NCI-H2107 (cell line): ENCODE results near the gene MEN1.
"Not testable (repeated sequence)": the region's sequence is repeated elsewhere in the genome, so short reads cannot be mapped to it uniquely, and the experiment has no call there.

Experiments used
- DNase-seq: peaks from one replicate; lab custom pipeline; 2025; lab: John Stamatoyannopoulos, UW

Gene MEN1

DNA sequence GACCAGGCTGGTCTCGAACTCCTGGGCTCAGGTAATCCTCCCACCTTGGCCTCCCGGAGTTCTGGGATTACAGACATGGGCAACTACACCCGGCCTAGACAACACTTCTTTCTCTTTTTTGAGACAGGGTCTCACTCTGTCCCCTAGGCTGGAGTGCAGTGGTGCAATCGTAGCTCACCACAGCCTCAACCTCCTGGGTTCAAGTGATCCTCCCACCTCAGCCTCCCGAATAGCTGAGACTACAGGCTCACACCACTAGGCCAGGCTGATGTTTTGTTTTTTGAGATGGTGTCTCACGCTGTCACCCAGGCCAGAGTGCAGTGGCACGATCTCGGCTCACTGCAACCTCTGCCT is 35.4 kb upstream of the MEN1 start:
- not testable (repeated sequence) for DNase-seq

DNA sequence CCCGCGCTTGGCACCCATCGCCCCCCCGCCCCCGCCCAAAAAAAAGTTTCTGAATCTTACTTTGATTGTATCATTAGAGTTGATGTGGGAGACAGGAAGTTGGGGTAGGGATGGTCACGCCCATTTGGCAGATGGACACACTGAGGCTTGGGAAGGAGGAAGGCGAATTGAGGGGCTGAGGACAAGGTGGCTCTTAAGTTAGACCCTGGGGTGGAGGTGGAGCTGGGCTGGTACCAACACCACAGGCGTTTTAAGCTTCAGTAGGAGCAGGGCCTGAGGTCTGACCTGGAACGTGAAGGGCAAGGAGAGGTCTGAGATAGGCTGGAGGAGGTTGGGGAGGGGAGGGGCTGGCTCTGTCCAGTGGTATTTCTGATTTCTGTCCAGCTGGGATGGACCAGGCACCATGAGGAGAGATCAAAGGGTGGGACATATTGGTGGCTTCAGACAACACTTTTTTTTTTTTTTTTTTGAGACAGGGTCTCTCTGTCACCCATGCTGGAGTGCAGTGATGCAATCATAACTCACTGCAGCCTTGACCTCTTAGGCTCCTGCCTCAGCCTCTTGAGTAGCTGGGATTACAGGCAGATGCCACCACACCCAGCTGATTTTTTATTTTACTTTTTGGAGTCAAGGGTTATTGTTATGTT is 34.9 kb upstream of the MEN1 start:
- DNase-seq = no peak

- DNase-seq = peak; percentile 79
Measured at GRCh38 chr11:64844330-64845128, 34.2 kb upstream of the MEN1 start, which contains the start of gene CDC42BPG. TSS of gene CDC42BPG (minus strand) at chr11:64844653. CDS start at chr11:64844569, 84 bp downstream.

GRCh38 chr11:64843686-64844329 is 33.5 kb upstream of the MEN1 start:
- no peak for DNase-seq

DNA sequence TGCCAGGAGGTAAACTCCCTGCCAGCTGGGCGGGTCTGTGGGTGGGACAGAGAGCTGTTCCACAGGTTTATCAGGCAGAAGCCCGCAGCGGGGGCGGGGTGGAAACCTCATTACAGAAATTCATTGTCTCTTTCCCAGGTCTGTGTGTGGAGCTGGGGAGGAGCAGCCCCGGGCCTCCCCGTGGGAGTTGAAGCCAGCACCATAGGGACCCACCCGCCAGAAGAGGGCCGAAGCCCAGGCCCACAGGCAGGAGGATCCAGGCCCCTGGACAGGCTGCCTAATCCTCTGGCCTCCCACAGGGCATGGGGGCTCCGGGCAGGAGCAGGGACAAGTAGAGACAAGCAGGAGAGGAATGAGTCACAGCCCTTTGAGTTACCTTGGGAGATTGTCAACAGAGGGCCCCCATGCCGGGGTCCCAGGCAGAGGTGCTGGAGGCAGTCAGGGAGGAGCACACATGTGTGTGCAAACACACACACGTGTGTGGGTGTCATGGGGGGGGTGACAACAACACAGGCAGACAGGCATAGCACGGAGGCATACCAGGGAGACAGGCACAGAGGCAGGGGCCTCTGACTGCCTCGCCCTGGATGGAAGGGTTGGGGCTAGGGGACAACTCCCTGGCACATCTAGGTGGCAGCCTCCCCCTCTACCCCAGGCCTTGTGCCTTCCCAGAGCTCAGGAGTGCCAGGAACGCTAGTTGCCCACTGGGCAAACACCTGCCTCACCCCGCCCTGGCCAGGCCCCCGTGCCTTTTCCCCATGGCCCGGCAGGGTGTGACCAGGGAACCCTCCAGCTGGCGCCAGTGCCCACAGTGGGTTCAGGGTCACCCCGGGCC is 32.7 kb upstream of the MEN1 start:
- DNase-seq = no peak

DNA sequence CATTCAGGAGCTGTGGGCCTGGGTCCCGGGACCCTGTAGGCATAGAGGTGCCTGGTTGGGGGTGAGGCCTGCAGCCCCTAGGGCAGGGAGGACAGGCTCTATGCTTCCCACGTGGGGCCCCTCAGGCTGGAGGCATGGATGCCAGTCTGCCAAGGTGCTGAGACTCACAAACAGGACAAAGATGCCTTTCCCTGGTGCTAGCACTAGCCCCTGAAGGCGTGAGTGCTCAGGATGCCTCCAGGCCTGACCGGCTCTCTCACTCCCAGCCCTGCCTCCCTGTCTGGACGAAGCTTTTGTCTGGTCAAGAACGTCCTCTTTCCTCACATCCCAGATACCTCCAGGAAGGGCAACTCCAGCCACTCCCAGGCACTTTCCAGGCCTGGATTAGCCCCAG is 32.0 kb upstream of the MEN1 start:
- DNase-seq = no peak

DNA sequence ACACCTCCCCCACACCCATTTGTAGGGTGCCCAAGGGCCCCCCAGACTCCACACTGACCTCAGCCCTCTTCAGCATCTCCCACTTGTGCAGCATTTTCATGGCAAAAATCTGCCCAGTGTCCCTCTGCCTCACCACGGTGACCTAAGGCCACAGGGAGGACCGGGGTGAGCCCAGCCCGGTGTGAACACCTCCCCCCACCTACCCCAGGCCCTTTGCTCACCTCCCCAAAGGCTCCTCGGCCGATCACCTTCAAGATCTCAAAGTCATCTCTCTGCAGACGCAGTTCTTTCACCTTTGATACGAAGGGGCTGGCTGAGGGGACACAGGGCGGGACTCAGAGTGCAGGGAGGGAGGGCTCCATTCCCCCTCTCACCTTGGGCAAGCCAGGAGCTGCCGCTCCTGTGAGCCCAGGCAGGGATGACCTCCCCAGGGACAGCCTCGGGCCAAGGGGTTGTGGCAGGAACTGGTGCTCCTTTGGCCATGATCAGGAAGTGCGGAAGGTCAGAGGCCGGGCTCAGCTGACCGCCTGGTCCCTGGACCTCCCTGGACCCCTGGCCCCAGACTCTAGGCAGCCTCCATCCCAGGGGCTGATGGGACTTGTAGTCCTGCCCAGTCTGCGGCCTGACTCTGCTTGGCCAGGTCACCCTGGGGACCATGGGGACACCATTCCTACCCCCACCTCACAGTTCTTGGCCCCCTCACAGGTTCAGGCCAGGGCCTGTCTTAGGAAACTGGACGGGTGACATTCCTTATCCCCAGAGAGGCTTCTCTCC is 31.4 kb upstream of the MEN1 start:
- no peak for DNase-seq

DNA sequence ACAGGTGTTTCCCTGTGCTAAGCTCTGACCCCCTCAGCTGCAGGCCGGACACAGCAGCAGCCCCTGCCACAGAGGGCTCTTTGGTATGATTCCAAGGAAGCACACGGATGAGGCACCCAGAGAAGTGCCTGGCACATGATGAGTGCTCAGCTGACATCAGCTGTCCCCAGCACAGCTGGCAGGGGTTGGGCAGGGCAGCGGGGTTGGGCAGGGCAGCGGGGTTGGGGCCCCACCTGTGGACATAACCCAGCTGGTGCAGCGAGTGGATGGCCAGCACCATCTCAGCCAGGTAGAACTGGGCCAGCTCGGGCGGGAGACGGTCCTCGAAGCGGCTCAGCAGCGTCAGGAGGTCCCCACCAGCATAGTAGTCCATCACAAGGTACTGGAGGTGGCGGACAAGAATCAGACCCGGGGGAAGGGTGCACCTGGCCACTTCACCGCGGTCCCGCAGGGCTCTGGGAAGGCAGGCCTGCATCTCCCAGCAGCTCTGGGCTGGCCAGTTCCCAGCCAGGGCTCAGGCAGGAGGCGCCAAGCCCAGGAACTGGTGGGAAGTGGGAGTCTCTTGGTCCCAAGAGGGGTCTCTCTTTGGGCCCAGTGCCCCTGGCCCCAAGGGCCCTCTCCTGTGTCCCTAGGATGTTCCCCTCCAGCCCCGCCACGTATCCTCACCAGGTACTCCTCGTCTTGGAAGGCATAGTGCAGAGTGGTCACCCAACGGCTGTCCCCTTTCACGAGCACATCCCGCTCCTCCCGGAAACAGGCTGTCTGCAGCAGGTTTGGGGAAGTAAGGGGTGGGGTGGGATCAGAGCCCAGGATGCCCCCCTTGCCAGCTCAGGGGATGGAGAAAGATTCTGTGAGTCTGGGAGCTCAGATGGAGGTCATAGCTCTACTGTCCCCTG is 29.8 kb upstream of the MEN1 start:
- no peak for DNase-seq

DNA sequence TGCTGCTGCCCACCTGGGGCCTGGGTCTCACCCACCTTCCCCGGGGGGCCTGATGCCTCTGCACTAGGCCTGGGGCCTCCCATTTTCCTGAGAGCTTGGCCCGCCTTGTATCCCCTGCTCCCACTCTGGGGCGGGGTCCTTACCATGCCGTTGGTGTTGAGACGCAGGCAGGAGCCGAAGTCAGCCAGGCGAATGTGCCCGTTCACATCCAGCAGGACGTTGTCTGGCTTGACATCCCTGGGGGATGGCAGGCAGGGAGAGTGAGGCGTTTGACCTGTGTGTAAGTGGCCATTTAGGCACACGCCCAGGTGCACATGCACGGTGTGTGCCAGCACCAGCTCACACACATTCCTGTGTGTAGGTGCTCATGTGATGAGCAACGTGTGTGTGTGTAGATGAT is 29.0 kb upstream of the MEN1 start:
- no peak for DNase-seq

GRCh38 chr11:64838600-64839334 is 28.4 kb upstream of the MEN1 start:
- DNase-seq = no peak

- DNase-seq = no peak
Measured at GRCh38 chr11:64837887-64838351, 27.6 kb upstream of the MEN1 start.

- no peak for DNase-seq
Measured at GRCh38 chr11:64836448-64837072, 26.2 kb upstream of the MEN1 start.

GRCh38 chr11:64835616-64836447 is 25.5 kb upstream of the MEN1 start:
- DNase-seq = no peak

DNA sequence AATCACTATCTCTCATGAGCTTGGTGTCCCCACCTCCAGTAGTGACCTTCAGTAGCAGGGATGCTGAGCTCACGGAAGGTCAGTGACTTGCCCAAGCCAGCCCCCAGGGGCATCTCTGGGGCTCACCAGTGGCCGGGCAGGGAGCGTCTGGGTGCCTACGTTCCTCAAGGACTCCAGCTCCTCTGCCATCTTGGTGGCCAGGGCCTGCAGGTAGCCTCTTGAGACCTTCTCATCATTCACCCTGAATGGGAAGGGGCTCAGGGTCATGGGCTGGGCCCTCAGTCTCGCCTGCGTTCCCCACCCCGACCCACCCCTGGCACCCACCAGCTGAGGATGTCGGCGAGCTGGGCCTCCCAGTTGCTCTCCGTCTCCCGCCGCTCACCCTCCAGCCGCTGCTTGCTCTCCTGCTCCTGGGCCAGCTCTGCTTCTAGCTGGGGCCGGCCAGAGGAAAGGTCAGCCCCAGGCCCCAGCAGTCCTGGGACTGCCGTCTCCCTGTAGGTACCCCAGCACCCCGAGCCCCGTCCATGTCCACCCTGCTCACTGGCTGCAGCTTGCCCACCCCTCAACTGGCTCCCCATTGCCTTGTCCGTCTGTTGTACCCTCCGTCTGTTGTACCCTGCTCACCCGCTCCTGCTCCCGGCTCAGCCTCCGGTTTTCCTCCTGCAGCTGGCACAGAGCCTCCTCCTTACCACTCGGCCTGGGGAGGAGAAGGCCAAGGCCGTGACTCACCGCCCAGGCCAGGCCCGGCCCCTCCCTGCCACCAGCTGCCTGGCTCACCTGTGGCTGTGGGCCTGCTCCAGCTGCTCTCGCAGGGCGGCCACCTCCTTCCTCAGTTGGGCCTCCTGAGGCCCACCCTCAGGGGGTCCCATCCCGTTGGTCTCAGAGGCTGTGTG is 24.6 kb upstream of the MEN1 start:
- no peak for DNase-seq

GRCh38 chr11:64834031-64834722 is 23.8 kb upstream of the MEN1 start:
- no peak for DNase-seq

- no peak for DNase-seq
Measured at GRCh38 chr11:64833509-64833908, 23.2 kb upstream of the MEN1 start.

DNA sequence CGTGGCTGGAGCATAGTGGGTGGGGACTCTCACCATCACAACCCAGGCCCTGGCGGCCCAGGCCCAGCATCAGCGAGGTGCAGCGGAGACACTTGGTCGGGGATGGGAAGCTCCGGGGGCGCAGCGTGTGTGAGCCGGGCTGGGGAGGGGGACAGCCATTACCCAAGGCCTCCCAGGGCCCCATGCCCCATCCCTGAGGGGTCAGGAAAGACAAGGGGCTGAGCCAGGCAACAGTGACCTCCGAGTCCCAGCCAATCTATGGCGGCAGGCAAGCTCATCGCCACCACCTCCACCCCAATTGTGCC is 22.8 kb upstream of the MEN1 start:
- no peak for DNase-seq
